Measurements from ENCODE around the gene CCDC171.

The CCDC171 gene

DNA sequence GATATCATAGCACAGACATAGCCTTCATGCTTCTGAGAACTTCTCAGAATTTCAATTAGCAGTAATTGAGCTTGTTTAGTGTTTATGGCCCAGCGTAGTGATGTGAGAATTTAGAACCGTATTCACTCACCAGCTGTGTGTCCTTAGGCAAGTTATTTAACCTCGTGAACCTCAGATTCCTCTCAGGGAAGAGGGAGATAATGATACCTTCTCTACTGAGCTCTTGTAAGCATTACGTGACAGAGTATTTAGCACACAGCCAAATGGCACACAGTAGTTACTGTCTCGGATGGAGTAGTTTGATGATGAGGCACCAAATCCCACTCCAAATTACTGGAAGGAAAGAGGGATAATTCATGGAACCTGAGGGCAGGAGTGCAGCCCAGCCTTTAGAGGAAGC, 429.3 kb downstream of the CCDC171 start:
- TF ChIP-seq, protein P1, sequence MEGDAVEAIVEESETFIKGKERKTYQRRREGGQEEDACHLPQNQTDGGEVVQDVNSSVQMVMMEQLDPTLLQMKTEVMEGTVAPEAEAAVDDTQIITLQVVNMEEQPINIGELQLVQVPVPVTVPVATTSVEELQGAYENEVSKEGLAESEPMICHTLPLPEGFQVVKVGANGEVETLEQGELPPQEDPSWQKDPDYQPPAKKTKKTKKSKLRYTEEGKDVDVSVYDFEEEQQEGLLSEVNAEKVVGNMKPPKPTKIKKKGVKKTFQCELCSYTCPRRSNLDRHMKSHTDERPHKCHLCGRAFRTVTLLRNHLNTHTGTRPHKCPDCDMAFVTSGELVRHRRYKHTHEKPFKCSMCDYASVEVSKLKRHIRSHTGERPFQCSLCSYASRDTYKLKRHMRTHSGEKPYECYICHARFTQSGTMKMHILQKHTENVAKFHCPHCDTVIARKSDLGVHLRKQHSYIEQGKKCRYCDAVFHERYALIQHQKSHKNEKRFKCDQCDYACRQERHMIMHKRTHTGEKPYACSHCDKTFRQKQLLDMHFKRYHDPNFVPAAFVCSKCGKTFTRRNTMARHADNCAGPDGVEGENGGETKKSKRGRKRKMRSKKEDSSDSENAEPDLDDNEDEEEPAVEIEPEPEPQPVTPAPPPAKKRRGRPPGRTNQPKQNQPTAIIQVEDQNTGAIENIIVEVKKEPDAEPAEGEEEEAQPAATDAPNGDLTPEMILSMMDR (IDR thresholded peaks at IDR 0.05; ENCODE audit: extremely low read depth, missing control alignments): no peak
- no peak for DNase-seq (ENCODE audit: low spot score)

DNA sequence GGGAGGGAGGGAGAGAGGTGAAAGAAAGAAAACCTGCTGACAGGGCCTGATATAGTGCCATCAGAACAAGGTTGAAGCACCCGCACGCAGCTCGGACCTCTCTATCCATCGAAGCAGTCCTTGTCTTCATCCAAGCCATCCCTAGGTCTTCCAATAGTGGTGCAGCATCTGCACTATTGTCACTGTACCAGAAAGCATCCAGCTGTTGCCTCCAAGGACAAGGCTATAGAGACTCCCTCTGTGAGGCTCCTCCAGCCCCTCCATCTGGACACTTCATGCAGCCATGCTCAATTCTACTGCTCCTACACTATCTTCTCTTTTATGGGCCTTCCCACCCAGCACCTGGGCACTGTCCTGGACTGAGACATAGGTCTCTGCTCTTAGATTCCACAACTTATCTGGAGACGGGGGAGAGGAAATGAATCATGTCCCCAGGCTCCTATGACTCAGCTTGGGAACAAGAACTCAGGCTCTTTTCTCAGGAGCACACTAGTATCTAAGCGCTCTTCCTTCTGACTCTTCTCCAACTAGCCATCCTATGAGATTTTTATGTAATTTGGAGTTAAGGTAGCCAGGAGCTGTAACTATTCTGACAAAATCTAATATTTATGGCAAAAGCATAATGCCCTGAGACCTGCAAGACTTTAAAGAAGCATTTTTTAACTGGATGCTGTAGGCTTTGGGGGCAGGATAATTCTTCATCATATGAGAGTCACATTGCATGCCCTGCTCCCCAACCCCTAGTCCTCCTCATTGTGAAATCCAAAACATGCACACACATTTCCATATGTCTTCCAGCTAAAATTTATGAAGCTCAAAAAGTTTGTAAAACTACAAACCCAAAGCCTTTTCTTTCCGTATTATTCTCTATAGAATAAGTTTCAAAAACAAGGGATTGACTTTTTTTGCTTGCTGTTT, 446.8 kb downstream of the CCDC171 start:
- TF ChIP-seq, protein P1 (IDR thresholded peaks at IDR 0.05; ENCODE audit: extremely low read depth, missing control alignments): no peak
- no peak for DNase-seq (ENCODE audit: low spot score)

DNA sequence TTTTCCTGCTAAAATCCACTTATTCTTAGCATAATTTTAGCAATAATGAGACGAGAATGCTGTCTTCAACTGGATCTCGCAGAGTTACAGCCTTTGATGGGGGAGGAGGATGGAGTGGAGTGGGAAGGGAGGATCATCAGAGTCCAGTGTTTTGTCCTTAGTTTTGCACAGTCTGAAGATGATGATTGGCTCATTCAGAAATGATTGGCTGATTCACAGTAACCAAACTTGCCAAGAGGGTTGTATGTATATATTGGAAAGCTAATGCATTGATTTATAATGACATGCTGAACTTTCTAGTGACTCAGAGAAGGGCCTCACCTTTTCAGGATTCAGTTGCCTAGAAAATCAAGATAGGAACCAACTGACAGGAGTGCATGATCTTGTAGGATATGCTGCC, 448.0 kb downstream of the CCDC171 start:
- DNase-seq (ENCODE audit: low spot score): no peak
- TF ChIP-seq, protein P1 (IDR thresholded peaks at IDR 0.05; ENCODE audit: extremely low read depth, missing control alignments): no peak

DNA sequence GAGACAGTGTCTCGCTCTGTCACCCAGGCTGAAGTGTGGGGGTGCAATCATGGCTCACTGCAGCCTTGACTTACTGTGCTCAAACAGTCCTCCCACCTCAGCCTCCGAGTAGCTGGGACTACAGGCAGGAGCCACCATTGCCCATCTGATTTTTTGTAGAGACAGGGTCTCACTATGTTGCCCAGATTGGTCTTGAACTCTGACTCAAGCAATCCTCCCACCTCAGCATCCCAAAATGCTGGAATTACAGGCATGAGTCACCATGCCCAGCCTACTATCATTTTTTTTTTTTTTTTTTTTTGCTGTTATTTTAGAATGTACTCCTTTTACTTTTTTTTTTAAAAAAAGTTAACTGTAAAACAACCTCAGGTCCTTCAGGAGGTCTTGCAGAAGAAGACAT, 449.0 kb downstream of the CCDC171 start:
- DNase-seq (ENCODE audit: low spot score): no peak
- TF ChIP-seq, protein P1 (IDR thresholded peaks at IDR 0.05; ENCODE audit: extremely low read depth, missing control alignments): no peak

DNA sequence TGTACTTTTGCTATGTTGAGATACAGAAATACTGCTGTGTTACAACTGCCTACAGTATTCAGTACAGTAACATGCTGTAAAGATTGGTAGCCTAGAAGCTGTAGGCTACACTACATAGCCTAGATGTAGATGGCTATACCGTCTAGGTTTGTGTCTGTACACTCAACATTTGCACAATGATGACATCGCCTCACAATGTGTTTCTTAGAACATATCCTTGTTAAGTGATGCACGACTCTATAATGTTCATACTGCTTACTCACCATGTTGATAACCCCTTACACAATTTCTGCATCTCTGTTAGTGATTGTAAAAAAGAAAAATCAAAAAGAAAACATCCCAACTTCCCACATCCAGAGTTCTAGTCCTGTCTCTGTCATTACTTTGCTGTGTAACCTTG, 450.0 kb downstream of the CCDC171 start:
- no peak for DNase-seq (ENCODE audit: low spot score)
- TF ChIP-seq, protein P1 (IDR thresholded peaks at IDR 0.05; ENCODE audit: extremely low read depth, missing control alignments): no peak

DNA sequence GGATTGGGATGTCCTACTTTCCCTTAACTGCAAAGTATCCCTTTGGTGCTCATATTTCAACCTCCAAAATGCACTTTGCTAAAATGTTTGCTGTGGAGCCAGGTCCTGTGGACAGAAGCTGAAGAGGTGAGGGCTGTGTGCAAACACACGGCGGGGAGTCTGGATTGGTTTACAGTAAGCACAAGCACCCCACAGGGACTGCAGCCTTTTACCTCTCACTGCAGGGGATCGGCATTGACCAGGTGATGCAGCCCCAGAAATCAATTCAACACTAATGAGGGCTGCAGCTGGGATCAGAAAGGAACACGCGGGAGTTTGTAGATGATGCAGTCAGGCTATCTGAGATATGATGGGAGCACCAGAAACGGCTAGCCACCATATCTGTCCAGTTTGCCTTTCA, 450.9 kb downstream of the CCDC171 start:
- TF ChIP-seq, protein P1 (IDR thresholded peaks at IDR 0.05; ENCODE audit: extremely low read depth, missing control alignments): no peak

DNA sequence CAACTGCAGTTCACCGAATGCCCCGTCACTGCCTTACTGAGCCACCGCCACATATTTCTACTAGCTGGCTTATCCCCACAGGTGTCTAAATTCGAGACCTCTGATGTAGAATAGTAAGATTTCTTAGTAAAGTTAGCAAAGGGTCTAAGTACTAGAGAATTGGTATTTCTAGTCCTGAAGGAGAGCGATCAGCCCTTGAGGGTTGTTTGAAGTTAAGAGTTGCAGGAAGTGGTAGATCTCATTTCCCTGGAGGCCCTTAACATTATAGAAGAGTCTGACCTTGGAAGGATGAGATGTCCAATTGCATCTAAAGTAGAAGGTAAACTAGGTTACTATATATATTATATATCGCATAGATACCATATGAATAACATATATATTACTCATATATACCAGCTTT, 451.8 kb downstream of the CCDC171 start:
- TF ChIP-seq, protein P1 (IDR thresholded peaks at IDR 0.05; ENCODE audit: extremely low read depth, missing control alignments): no peak
- no peak for DNase-seq (ENCODE audit: low spot score)

More for the DNA sequence above, 450.9 kb downstream of the CCDC171 start:
- DNase-seq (ENCODE audit: low spot score): no peak

All from GM20000 (cell line).